Gastroesophageal sphincter (tissue), 4 donors: ENCODE data around the gene GALNT17. TPM values are rescaled to one million over a fixed set of nuclear protein-coding genes. Genes with fewer than 3 reads are reported as not detected.
"Not testable (repeated sequence)": the region's sequence is repeated elsewhere in the genome, so short reads cannot be mapped to it uniquely, and the experiment has no call there.

Experiments
- ATAC-seq: fragments of 150-250 bp; one replicate; pipeline ENCODE4 v1.9.1; 2016; ENCODE audit warnings: mild to moderate bottlenecking, moderate library complexity
- H3K27ac ChIP-seq, 4 donors: fragments of 200-600 bp; sonication (generic) in 3 of 4; 1 replicate in 3 of 4; 2 replicates in 1 of 4; pipeline ENCODE4 v1.5.1; 2016 to 2019
- H3K27me3 ChIP-seq: fragments of 200-600 bp; sonication (generic); one replicate; pipeline ENCODE4 v1.5.1; 2019
- H3K36me3 ChIP-seq, 2 donors: fragments of 200-600 bp; sonication (generic); one replicate each; pipeline ENCODE4 v1.5.1; 2019; ENCODE audit warnings: control low read depth in 1 of 2
- H3K4me1 ChIP-seq, 3 donors: fragments of 200-600 bp; sonication (generic); 1 replicate in 2 of 3; 2 replicates in 1 of 3; pipeline ENCODE4 v1.5.1; 2016 to 2019; ENCODE audit warnings: control low read depth in 2 of 3
- H3K4me3 ChIP-seq, 2 donors: fragments of 200-600 bp; sonication (generic); one replicate each; pipeline ENCODE4 v1.5.1; 2019; ENCODE audit warnings: mild to moderate bottlenecking in 1 of 2, moderate library complexity in 1 of 2
- H3K9me3 ChIP-seq, 3 donors: fragments of 200-600 bp; sonication (generic); one replicate each; pipeline ENCODE4 v1.5.1; 2017 to 2019; ENCODE audit warnings: control low read depth in 2 of 3
- CTCF ChIP-seq, 4 experiments: fragments of 200-600 bp in 2 of 4; fragments of 450-650 bp in 2 of 4; sonication (generic) in 1 of 4; IDR thresholded peaks; one replicate each; pipeline ENCODE4 v1.5.1; 2017 to 2019; ENCODE audit warnings: antibody characterized with exemption in 4 of 4, mild to moderate bottlenecking in 2 of 4, moderate library complexity in 2 of 4
- EP300 ChIP-seq: sonication (generic); formaldehyde crosslinking; IDR thresholded peaks from one replicate; pipeline ENCODE4 v1.6.1; 2017; ENCODE audit warnings: antibody characterized with exemption, mild to moderate bottlenecking
- POLR2A ChIP-seq, 2 donors: fragments of 450-650 bp; IDR thresholded peaks; one replicate each; pipeline ENCODE4 v1.6.1; 2017; ENCODE audit warnings: antibody characterized with exemption in 2 of 2, mild to moderate bottlenecking in 2 of 2, moderate library complexity in 1 of 2
- POLR2AphosphoS5 ChIP-seq: sonication (generic); formaldehyde crosslinking; IDR thresholded peaks from one replicate; pipeline ENCODE4 v1.6.1; 2017; ENCODE audit warnings: antibody characterized with exemption
- WGBS, 2 donors: methylation state at CpG; one replicate each; pipeline ENCODE4 v1.1.5; 2018; ENCODE audit warnings: low coverage in 1 of 2; 5-methylcytosine and 5-hydroxymethylcytosine counted together
- total RNA-seq, 4 donors: library from RNA; depleted of rRNA; stranded (reverse); fragments of >200 nt; gene quantifications; one replicate each; pipeline ENCODE4 v1.1.0, GENCODE V29; 2016

Gene GALNT17
- total RNA-seq, 4 donors from 2014 or later, result 16.7 to 93.2 (median 34.8) TPM

GRCh38 chr7:71639382-71640085 lies 507.6 kb downstream of the GALNT17 start:
- no peak for ATAC-seq
- Histone ChIP-seq H3K9me3 (no peaks in the 10 kb centered on the region), H3K4me1 (no peaks in the 10 kb centered on the region), H3K36me3 (no peaks in the 10 kb centered on the region), H3K27me3 (no peaks in the 10 kb centered on the region), H3K4me3 (no peak overlapping the region), H3K27ac (no peak overlapping the region)
- TF ChIP-seq POLR2AphosphoS5, result no peak
- TF ChIP-seq CTCF (IDR thresholded peaks at IDR 0.05), result no peak
- no peak for TF ChIP-seq EP300
- no peak for TF ChIP-seq POLR2A (IDR thresholded peaks at IDR 0.05)
- 78 to 98% methylated on average over 5 to 12 of the region's 12 CpGs for WGBS, 2 donors

GRCh38 chr7:71643031-71643430 lies 511.1 kb downstream of the GALNT17 start:
- not testable (repeated sequence) for H3K4me3 ChIP-seq, H3K4me1 ChIP-seq, H3K36me3 ChIP-seq, H3K9me3 ChIP-seq, ATAC-seq, H3K27me3 ChIP-seq, H3K27ac ChIP-seq
- WGBS, 2 donors, result 73 to 97% methylated on average over 3 to 9 of the region's 9 CpGs

- WGBS, 2 donors, result 88 to 100% methylated on average over 1 to 4 of the region's 4 CpGs
- TF ChIP-seq POLR2AphosphoS5, result no peak
- TF ChIP-seq CTCF (IDR thresholded peaks at IDR 0.05), result no peak
- TF ChIP-seq EP300, result no peak
- no peak for TF ChIP-seq POLR2A (IDR thresholded peaks at IDR 0.05)
- peaks cover 0 to 12% (median 0%) of the 10 kb centered on the region in 3 donors for H3K4me1 ChIP-seq
- H3K9me3 ChIP-seq, result peaks cover 0 to 15% (median 0%) of the 10 kb centered on the region in 3 donors
- H3K4me3 ChIP-seq, result no peak overlapping the region
- no peaks in the 10 kb centered on the region for H3K27me3 ChIP-seq
- H3K27ac ChIP-seq, result no peak overlapping the region
- H3K36me3 ChIP-seq, result no peaks in the 10 kb centered on the region
- no peak for ATAC-seq
Observed at GRCh38 chr7:71645836-71646235, 513.9 kb downstream of the GALNT17 start.

- TF ChIP-seq CTCF (IDR thresholded peaks at IDR 0.05) (no peak), EP300 (no peak), POLR2A (IDR thresholded peaks at IDR 0.05) (no peak), POLR2AphosphoS5 (no peak)
- Histone ChIP-seq H3K9me3 (peaks cover 0 to 15% (median 0%) of the 10 kb centered on the region in 3 donors), H3K27ac (no peak overlapping the region), H3K4me3 (no peak overlapping the region), H3K36me3 (no peaks in the 10 kb centered on the region), H3K27me3 (no peaks in the 10 kb centered on the region), H3K4me1 (peaks cover 0 to 13% (median 0%) of the 10 kb centered on the region in 3 donors)
- WGBS, 2 donors, result 83% methylated on average over 1 of the region's 1 CpG; no CpG with 5 or more reads in 1 of the 2 donors
- no peak for ATAC-seq
Observed at GRCh38 chr7:71649812-71650211, 517.9 kb downstream of the GALNT17 start.

- 19 to 25% methylated on average over 2 of the region's 2 CpGs for WGBS, 2 donors
- H3K27ac ChIP-seq, result no peak overlapping the region
- H3K9me3 ChIP-seq, result peaks cover 0 to 15% (median 0%) of the 10 kb centered on the region in 3 donors
- H3K4me1 ChIP-seq, result peaks cover 0 to 13% (median 0%) of the 10 kb centered on the region in 3 donors
- TF ChIP-seq EP300 (no peak), POLR2A (IDR thresholded peaks at IDR 0.05) (no peak), CTCF (IDR thresholded peaks at IDR 0.05) (no peak), POLR2AphosphoS5 (no peak)
- H3K36me3 ChIP-seq, result no peaks in the 10 kb centered on the region
- H3K4me3 ChIP-seq, result no peak overlapping the region
- H3K27me3 ChIP-seq, result no peaks in the 10 kb centered on the region
- no peak for ATAC-seq
Observed at GRCh38 chr7:71650653-71651337, 518.9 kb downstream of the GALNT17 start.
